Ishikawa (cell line): Measurements from ENCODE around the gene NR3C2.
A peak's percentile ranks its signal among the peaks of the same experiment; 100 is the strongest.

Experiments
- CEBPB ChIP-seq: IDR thresholded peaks from 2 replicates; pipeline ENCODE4 v1.6.1; 2012
- CREB1 ChIP-seq: IDR thresholded peaks from 2 replicates; pipeline ENCODE4 v1.6.1; 2012; ENCODE audit warnings: low read depth
- EGR1 ChIP-seq: IDR thresholded peaks from 2 replicates; pipeline ENCODE4 v1.6.1; 2012
- EP300 ChIP-seq: IDR thresholded peaks from 2 replicates; pipeline ENCODE4 v1.6.1; 2012; ENCODE audit warnings: borderline replicate concordance
- FOXM1 ChIP-seq: IDR thresholded peaks from 2 replicates; pipeline ENCODE4 v1.6.1; 2012; ENCODE audit warnings: low read depth, borderline replicate concordance
- MAX ChIP-seq: IDR thresholded peaks from 2 replicates; pipeline ENCODE4 v1.6.1; 2012
- NFIC ChIP-seq: IDR thresholded peaks from 2 replicates; pipeline ENCODE4 v1.6.1; 2012
- RAD21 ChIP-seq: IDR thresholded peaks from 2 replicates; pipeline ENCODE4 v1.6.1; 2012; ENCODE audit warnings: low read depth
- REST ChIP-seq: IDR thresholded peaks from 2 replicates; pipeline ENCODE4 v1.6.1; 2012; ENCODE audit warnings: low read depth, mild to moderate bottlenecking
- TAF1 ChIP-seq: IDR thresholded peaks from 2 replicates; pipeline ENCODE4 v1.6.1; 2012; ENCODE audit warnings: low read depth, mild to moderate bottlenecking
- TCF12 ChIP-seq: IDR thresholded peaks from 2 replicates; pipeline ENCODE4 v1.6.1; 2012; ENCODE audit warnings: low read depth
- TEAD4 ChIP-seq: IDR thresholded peaks from 2 replicates; pipeline ENCODE4 v1.6.1; 2012
- USF1 ChIP-seq: IDR thresholded peaks from 2 replicates; pipeline ENCODE4 v1.6.1; 2012
- YY1 ChIP-seq: IDR thresholded peaks from 2 replicates; pipeline ENCODE4 v1.6.1; 2012; ENCODE audit warnings: low read depth
- ZBTB7A ChIP-seq: IDR thresholded peaks from 2 replicates; pipeline ENCODE4 v1.6.1; 2012; ENCODE audit warnings: low read depth

The NR3C2 gene

GRCh38 chr4:148069086-148069894 lies 372.9 kb downstream of the NR3C2 start:
- TF ChIP-seq EGR1 (no peak), YY1 (no peak), CEBPB (peak; percentile 35; the same call in 1 of the 2 replicates), ZBTB7A (no peak), TAF1 (no peak), USF1 (no peak)

GRCh38 chr4:148068065-148068911 lies 373.9 kb downstream of the NR3C2 start:
- TF ChIP-seq CEBPB (no peak), TCF12 (no peak), TAF1 (no peak), ZBTB7A (no peak), TEAD4 (no peak), REST (no peak)

GRCh38 chr4:148067301-148067916 lies 374.8 kb downstream of the NR3C2 start:
- TF ChIP-seq YY1: no peak
- no peak for TF ChIP-seq MAX
- TF ChIP-seq RAD21: 0 out of 2 replicates have a peak, but pooled peaks have one; percentile 1

GRCh38 chr4:148065075-148065474 lies 377.1 kb downstream of the NR3C2 start:
- TF ChIP-seq CEBPB (no peak), REST (no peak), NFIC (no peak), YY1 (no peak), FOXM1 (no peak), MAX (no peak), EGR1 (no peak)

GRCh38 chr4:148064451-148064850 lies 377.8 kb downstream of the NR3C2 start:
- TF ChIP-seq REST (no peak), EGR1 (no peak), CEBPB (no peak), MAX (no peak), YY1 (no peak), TAF1 (no peak), TCF12 (no peak), TEAD4 (no peak), CREB1 (no peak), ZBTB7A (no peak), USF1 (no peak), RAD21 (no peak), FOXM1 (no peak), NFIC (no peak), EP300 (no peak)
